ENCODE measurements around the gene NT5C2.

GRCh38 chr10:103157246-103157645 is 35.8 kb downstream of the NT5C2 start:
- TF ChIP-seq POLR2A (IDR thresholded peaks at IDR 0.05) (no peak), CTCF (IDR thresholded peaks at IDR 0.05) (no peak)
